Astrocyte (in vitro differentiated cells and primary cell): ENCODE results near the gene HLA-B.

Source experiments
- EZH2 ChIP-seq: IDR thresholded peaks from 2 replicates; pipeline ENCODE4 v1.6.1; 2012; ENCODE audit warnings: mild to moderate bottlenecking, low read length, inconsistent platforms; ENCODE audit not compliant: insufficient read depth
- TF ChIP-seq, protein P1 (sequence below): IDR thresholded peaks from 2 replicates; pipeline ENCODE4 v1.5.1; 2011; ENCODE audit warnings: low read depth, mild to moderate bottlenecking, inconsistent platforms, low read length, moderate library complexity; ENCODE audit not compliant: insufficient read depth

DNA sequence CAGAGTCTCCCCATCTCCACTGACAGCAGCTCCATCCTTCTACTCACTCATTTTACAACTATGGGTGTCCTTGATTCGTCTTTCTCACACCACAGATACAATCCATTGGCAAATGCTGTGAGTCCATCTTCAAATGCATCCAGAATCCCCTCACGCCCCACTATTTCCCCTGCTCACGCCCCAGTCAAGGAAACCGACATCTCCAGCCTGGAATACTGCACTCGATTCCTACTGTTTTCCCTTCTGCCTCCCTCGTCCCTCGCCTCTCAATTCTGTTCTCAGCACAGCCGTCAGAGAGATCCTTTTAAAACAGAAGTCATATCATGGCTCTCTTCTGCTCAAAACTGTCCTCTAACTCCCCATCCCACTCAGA lies 4.7 kb downstream of the HLA-B start:
- no peak for TF ChIP-seq EZH2
- TF ChIP-seq, protein P1, sequence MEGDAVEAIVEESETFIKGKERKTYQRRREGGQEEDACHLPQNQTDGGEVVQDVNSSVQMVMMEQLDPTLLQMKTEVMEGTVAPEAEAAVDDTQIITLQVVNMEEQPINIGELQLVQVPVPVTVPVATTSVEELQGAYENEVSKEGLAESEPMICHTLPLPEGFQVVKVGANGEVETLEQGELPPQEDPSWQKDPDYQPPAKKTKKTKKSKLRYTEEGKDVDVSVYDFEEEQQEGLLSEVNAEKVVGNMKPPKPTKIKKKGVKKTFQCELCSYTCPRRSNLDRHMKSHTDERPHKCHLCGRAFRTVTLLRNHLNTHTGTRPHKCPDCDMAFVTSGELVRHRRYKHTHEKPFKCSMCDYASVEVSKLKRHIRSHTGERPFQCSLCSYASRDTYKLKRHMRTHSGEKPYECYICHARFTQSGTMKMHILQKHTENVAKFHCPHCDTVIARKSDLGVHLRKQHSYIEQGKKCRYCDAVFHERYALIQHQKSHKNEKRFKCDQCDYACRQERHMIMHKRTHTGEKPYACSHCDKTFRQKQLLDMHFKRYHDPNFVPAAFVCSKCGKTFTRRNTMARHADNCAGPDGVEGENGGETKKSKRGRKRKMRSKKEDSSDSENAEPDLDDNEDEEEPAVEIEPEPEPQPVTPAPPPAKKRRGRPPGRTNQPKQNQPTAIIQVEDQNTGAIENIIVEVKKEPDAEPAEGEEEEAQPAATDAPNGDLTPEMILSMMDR: no peak
